Esophagus squamous epithelium (tissue), 5 donors: ENCODE results near the gene HNRNPC. TPM values are rescaled to one million over a fixed set of nuclear protein-coding genes. Genes with fewer than 3 reads are reported as not detected.

ENCODE experiments used
- DNase-seq: peaks from one replicate; lab custom pipeline; 2025; lab: John Stamatoyannopoulos, UW
- H3K27ac ChIP-seq, 4 donors: fragments of 200-600 bp; sonication (generic); one replicate each; pipeline ENCODE4 v1.5.1; 2016 to 2019; ENCODE audit warnings: mild to moderate bottlenecking in 1 of 4
- H3K27me3 ChIP-seq, 4 donors: fragments of 200-600 bp; sonication (generic); 1 replicate in 3 of 4; 2 replicates in 1 of 4; pipeline versions ENCODE4 v1.5.1 to v1.6.0; 2017 to 2021; ENCODE audit warnings: antibody characterized with exemption in 1 of 4
- H3K36me3 ChIP-seq, 3 donors: fragments of 200-600 bp; sonication (generic); one replicate each; pipeline ENCODE4 v1.5.1; 2016 to 2019
- H3K4me1 ChIP-seq, 3 donors: fragments of 200-600 bp; sonication (generic); one replicate each; pipeline ENCODE4 v1.5.1; 2017 to 2019
- H3K4me3 ChIP-seq, 4 donors: fragments of 200-600 bp; sonication (generic); 1 replicate in 3 of 4; 2 replicates in 1 of 4; pipeline ENCODE4 v1.5.1; 2016 to 2019; ENCODE audit warnings: mild to moderate bottlenecking in 2 of 4, moderate library complexity in 1 of 4
- H3K9me3 ChIP-seq, 3 donors: fragments of 200-600 bp; sonication (generic); one replicate each; pipeline ENCODE4 v1.5.1; 2016 to 2019
- CTCF ChIP-seq, 6 experiments: fragments of 450-650 bp in 4 of 6; fragments of 200-600 bp in 2 of 6; sonication (generic) in 2 of 6; IDR thresholded peaks; one replicate each; pipeline ENCODE4 v1.5.1; 2016 to 2019; ENCODE audit warnings: antibody characterized with exemption in 6 of 6, mild to moderate bottlenecking in 4 of 6, moderate library complexity in 4 of 6
- POLR2A ChIP-seq, 4 donors: fragments of 450-650 bp; IDR thresholded peaks; one replicate each; pipeline ENCODE4 v1.6.1; 2017; ENCODE audit warnings: antibody characterized with exemption in 4 of 4, mild to moderate bottlenecking in 4 of 4, moderate library complexity in 3 of 4
- WGBS, 2 donors: methylation state at CpG; one replicate each; pipeline ENCODE4 v1.1.5; 2018; 5-methylcytosine and 5-hydroxymethylcytosine counted together
- intact Hi-C: fragments of 100-400 bp; cut with DNase I; formaldehyde crosslinking; loops from one replicate; pipeline ENCODE4 v1.15.0; 2022
- total RNA-seq, 4 donors: library from RNA; depleted of rRNA; stranded (reverse); fragments of >200 nt; gene quantifications; one replicate each; pipeline ENCODE4 v1.1.0, GENCODE V29; 2016
- donor health status: DM: yes; HTN: yes; CAD: no.

Gene HNRNPC
- total RNA-seq, result 100 to 1,000 TPM; 252 to 651 (median 476) TPM

GRCh38 chr14:21269252-21270046 lies at the start of gene HNRNPC:
Gene HNRNPC (minus strand): TSS chr14:21269442. CDS start chr14:21234193, 35,249 bp downstream.
- H3K4me1 ChIP-seq, result peaks cover 27 to 48% (median 33%) of the 10 kb centered on the region in 3 donors
- WGBS, 2 donors, result 0% methylated on average over 28 to 34 of the region's 49 CpGs
- peak in 3 of 4 donors; percentile 67 to 98 (median 93) for TF ChIP-seq POLR2A (IDR thresholded peaks at IDR 0.05)
- peak in 1 of 6 experiments; percentile 18 for TF ChIP-seq CTCF (IDR thresholded peaks at IDR 0.05)
- peak within 1 kb of the TSS; percentile 57 to 98 (median 86) for H3K4me3 ChIP-seq
- H3K27ac ChIP-seq, result peak within 1 kb of the TSS; percentile 92 to 100 (median 96)
- no peaks in the 10 kb centered on the region for H3K9me3 ChIP-seq
- DNase-seq, result peak; percentile 98
- no peaks in the 10 kb centered on the region for H3K27me3 ChIP-seq
- intact Hi-C loops, result no loop called here
- H3K36me3 ChIP-seq, result peaks cover 0 to 24% (median 0%) of the 10 kb centered on the region in 3 donors

GRCh38 chr14:21317398-21317797 lies 48.2 kb upstream of the HNRNPC start:
- Histone ChIP-seq H3K4me3 (no peak overlapping the region), H3K36me3 (no peaks in the 10 kb centered on the region), H3K4me1 (no peaks in the 10 kb centered on the region), H3K9me3 (no peaks in the 10 kb centered on the region), H3K27me3 (no peaks in the 10 kb centered on the region), H3K27ac (no peak overlapping the region)
- intact Hi-C loops, result no loop called here
- 9 to 41% methylated on average over 1 to 3 of the region's 3 CpGs for WGBS, 2 donors
- no peak for TF ChIP-seq CTCF (IDR thresholded peaks at IDR 0.05)
- TF ChIP-seq POLR2A (IDR thresholded peaks at IDR 0.05), result no peak
- DNase-seq, result no peak

- H3K9me3 ChIP-seq, result no peaks in the 10 kb centered on the region
- peaks cover 0 to 5% (median 0%) of the 10 kb centered on the region in 4 donors for H3K27me3 ChIP-seq
- no peak for DNase-seq
- H3K27ac ChIP-seq, result no peak overlapping the region
- no peak for TF ChIP-seq CTCF (IDR thresholded peaks at IDR 0.05)
- TF ChIP-seq POLR2A (IDR thresholded peaks at IDR 0.05), result no peak
- WGBS, 2 donors, result 79 to 88% methylated on average over 10 to 12 of the region's 12 CpGs
- intact Hi-C loops, result no loop called here
- peaks cover 0 to 8% (median 6%) of the 10 kb centered on the region in 3 donors for H3K4me1 ChIP-seq
- H3K4me3 ChIP-seq, result no peak overlapping the region
- no peaks in the 10 kb centered on the region for H3K36me3 ChIP-seq
Measured at GRCh38 chr14:21313512-21313911, 44.3 kb upstream of the HNRNPC start.

GRCh38 chr14:21311614-21312013 lies 42.4 kb upstream of the HNRNPC start:
- Histone ChIP-seq H3K27ac (no peak overlapping the region), H3K9me3 (no peaks in the 10 kb centered on the region), H3K4me1 (peaks cover 0 to 20% (median 9%) of the 10 kb centered on the region in 3 donors), H3K27me3 (peaks cover 0 to 6% (median 0%) of the 10 kb centered on the region in 4 donors), H3K4me3 (no peak overlapping the region), H3K36me3 (no peaks in the 10 kb centered on the region)
- DNase-seq, result no peak
- no peak for TF ChIP-seq CTCF (IDR thresholded peaks at IDR 0.05)
- no peak for TF ChIP-seq POLR2A (IDR thresholded peaks at IDR 0.05)
- intact Hi-C loops, result no loop called here
- WGBS, 2 donors, result 71 to 72% methylated on average over 2 of the region's 2 CpGs

- no peak for TF ChIP-seq POLR2A (IDR thresholded peaks at IDR 0.05)
- Histone ChIP-seq H3K9me3 (no peaks in the 10 kb centered on the region), H3K4me3 (no peak overlapping the region), H3K27me3 (peaks cover 0 to 6% (median 0%) of the 10 kb centered on the region in 4 donors), H3K4me1 (peaks cover 0 to 20% (median 9%) of the 10 kb centered on the region in 3 donors), H3K27ac (no peak overlapping the region), H3K36me3 (no peaks in the 10 kb centered on the region)
- 91% methylated on average over 3 of the region's 3 CpGs; no CpG with 5 or more reads in 1 of the 2 donors for WGBS, 2 donors
- DNase-seq, result no peak
- intact Hi-C loops, result no loop called here
Measured at GRCh38 chr14:21309956-21310355, 40.7 kb upstream of the HNRNPC start.
